Esophagus squamous epithelium (tissue), 5 donors: ENCODE results near the gene KCND2. TPM values are rescaled to one million over a fixed set of nuclear protein-coding genes. Genes with fewer than 3 reads are reported as not detected.

Experiments
- DNase-seq: peaks from one replicate; lab custom pipeline; 2025; lab: John Stamatoyannopoulos, UW
- H3K27ac ChIP-seq, 4 donors: fragments of 200-600 bp; sonication (generic); one replicate each; pipeline ENCODE4 v1.5.1; 2016 to 2019; ENCODE audit warnings: mild to moderate bottlenecking in 1 of 4
- H3K27me3 ChIP-seq, 4 donors: fragments of 200-600 bp; sonication (generic); 1 replicate in 3 of 4; 2 replicates in 1 of 4; pipeline versions ENCODE4 v1.5.1 to v1.6.0; 2017 to 2021; ENCODE audit warnings: antibody characterized with exemption in 1 of 4
- H3K36me3 ChIP-seq, 3 donors: fragments of 200-600 bp; sonication (generic); one replicate each; pipeline ENCODE4 v1.5.1; 2016 to 2019
- H3K4me1 ChIP-seq, 3 donors: fragments of 200-600 bp; sonication (generic); one replicate each; pipeline ENCODE4 v1.5.1; 2017 to 2019
- H3K4me3 ChIP-seq, 4 donors: fragments of 200-600 bp; sonication (generic); 1 replicate in 3 of 4; 2 replicates in 1 of 4; pipeline ENCODE4 v1.5.1; 2016 to 2019; ENCODE audit warnings: mild to moderate bottlenecking in 2 of 4, moderate library complexity in 1 of 4
- H3K9me3 ChIP-seq, 3 donors: fragments of 200-600 bp; sonication (generic); one replicate each; pipeline ENCODE4 v1.5.1; 2016 to 2019
- CTCF ChIP-seq, 6 experiments: fragments of 450-650 bp in 4 of 6; fragments of 200-600 bp in 2 of 6; sonication (generic) in 2 of 6; IDR thresholded peaks; one replicate each; pipeline ENCODE4 v1.5.1; 2016 to 2019; ENCODE audit warnings: antibody characterized with exemption in 6 of 6, mild to moderate bottlenecking in 4 of 6, moderate library complexity in 4 of 6
- POLR2A ChIP-seq, 4 donors: fragments of 450-650 bp; IDR thresholded peaks; one replicate each; pipeline ENCODE4 v1.6.1; 2017; ENCODE audit warnings: antibody characterized with exemption in 4 of 4, mild to moderate bottlenecking in 4 of 4, moderate library complexity in 3 of 4
- WGBS, 2 donors: methylation state at CpG; one replicate each; pipeline ENCODE4 v1.1.5; 2018; 5-methylcytosine and 5-hydroxymethylcytosine counted together
- intact Hi-C: fragments of 100-400 bp; cut with DNase I; formaldehyde crosslinking; loops from one replicate; pipeline ENCODE4 v1.15.0; 2022
- total RNA-seq, 4 donors: library from RNA; depleted of rRNA; stranded (reverse); fragments of >200 nt; gene quantifications; one replicate each; pipeline ENCODE4 v1.1.0, GENCODE V29; 2016
- donor health status: DM: yes; HTN: yes; CAD: no.

Gene KCND2
- total RNA-seq, 4 donors from 2014 or later = 0.09 to 0.19 TPM; not detected in 2

- no peak for TF ChIP-seq CTCF (IDR thresholded peaks at IDR 0.05)
- TF ChIP-seq POLR2A (IDR thresholded peaks at IDR 0.05) = no peak
- Histone ChIP-seq H3K27ac (no peak overlapping the region), H3K36me3 (no peaks in the 10 kb centered on the region), H3K4me1 (no peaks in the 10 kb centered on the region), H3K27me3 (no peaks in the 10 kb centered on the region), H3K4me3 (no peak overlapping the region), H3K9me3 (no peaks in the 10 kb centered on the region)
- no peak for DNase-seq
- intact Hi-C loops = no loop called here
- 43 to 51% methylated on average over 7 of the region's 7 CpGs for WGBS, 2 donors
Observed at GRCh38 chr7:120741371-120742042, 468.5 kb downstream of the KCND2 start.

GRCh38 chr7:120742372-120742771 is 469.4 kb downstream of the KCND2 start:
- intact Hi-C loops = no loop called here
- WGBS, 2 donors = 38 to 45% methylated on average over 5 of the region's 5 CpGs
- Histone ChIP-seq H3K4me1 (no peaks in the 10 kb centered on the region), H3K4me3 (no peak overlapping the region), H3K27ac (no peak overlapping the region), H3K36me3 (no peaks in the 10 kb centered on the region), H3K27me3 (no peaks in the 10 kb centered on the region), H3K9me3 (no peaks in the 10 kb centered on the region)
- no peak for DNase-seq
- TF ChIP-seq CTCF (IDR thresholded peaks at IDR 0.05) = no peak
- TF ChIP-seq POLR2A (IDR thresholded peaks at IDR 0.05) = no peak

GRCh38 chr7:120743128-120743527 is 470.2 kb downstream of the KCND2 start:
- TF ChIP-seq CTCF (IDR thresholded peaks at IDR 0.05) (no peak), POLR2A (IDR thresholded peaks at IDR 0.05) (no peak)
- Histone ChIP-seq H3K27ac (no peak overlapping the region), H3K9me3 (no peaks in the 10 kb centered on the region), H3K27me3 (no peaks in the 10 kb centered on the region), H3K4me3 (no peak overlapping the region), H3K36me3 (no peaks in the 10 kb centered on the region), H3K4me1 (no peaks in the 10 kb centered on the region)
- DNase-seq = no peak
- WGBS, 2 donors = 47 to 59% methylated on average over 3 of the region's 3 CpGs
- intact Hi-C loops = no loop called here

GRCh38 chr7:120760050-120760449 is 487.1 kb downstream of the KCND2 start:
- intact Hi-C loops = no loop called here
- TF ChIP-seq CTCF (IDR thresholded peaks at IDR 0.05) = no peak
- no peak for TF ChIP-seq POLR2A (IDR thresholded peaks at IDR 0.05)
- DNase-seq = no peak
- Histone ChIP-seq H3K4me1 (no peaks in the 10 kb centered on the region), H3K27me3 (no peaks in the 10 kb centered on the region), H3K36me3 (no peaks in the 10 kb centered on the region), H3K4me3 (no peak overlapping the region), H3K27ac (no peak overlapping the region), H3K9me3 (no peaks in the 10 kb centered on the region)
- 55 to 65% methylated on average over 2 of the region's 2 CpGs for WGBS, 2 donors

- WGBS, 2 donors = 56 to 62% methylated on average over 3 of the region's 3 CpGs
- Histone ChIP-seq H3K4me1 (no peaks in the 10 kb centered on the region), H3K36me3 (no peaks in the 10 kb centered on the region), H3K27me3 (no peaks in the 10 kb centered on the region), H3K9me3 (no peaks in the 10 kb centered on the region), H3K4me3 (no peak overlapping the region), H3K27ac (no peak overlapping the region)
- intact Hi-C loops = no loop called here
- TF ChIP-seq CTCF (IDR thresholded peaks at IDR 0.05) = no peak
- DNase-seq = no peak
Observed at GRCh38 chr7:120760851-120761250, 487.9 kb downstream of the KCND2 start.
